KMS-11 (cell line): ENCODE data around the gene CPEB4.
A peak's percentile ranks its signal among the peaks of the same experiment; 100 is the strongest.

Experiments
- H2AFZ ChIP-seq: fragments of 200-600 bp; sonication (generic); 2 replicates; pipeline ENCODE4 v1.6.1; 2016; ENCODE audit warnings: antibody characterized with exemption, mixed run types, low read depth
- H3K27ac ChIP-seq: fragments of 200-600 bp; sonication (generic); 2 replicates; pipeline ENCODE4 v1.6.1; 2016; ENCODE audit warnings: mild to moderate bottlenecking, mixed run types
- H3K27me3 ChIP-seq: fragments of 200-600 bp; sonication (generic); 2 replicates; pipeline ENCODE4 v1.6.1; 2017; ENCODE audit warnings: mild to moderate bottlenecking, low read depth, mixed run types, moderate library complexity; ENCODE audit not compliant: insufficient read depth
- H3K36me3 ChIP-seq: fragments of 200-600 bp; sonication (generic); 2 replicates; pipeline ENCODE4 v1.6.1; 2017; ENCODE audit warnings: mild to moderate bottlenecking, mixed run types; ENCODE audit not compliant: insufficient read depth
- H3K4me1 ChIP-seq: fragments of 200-600 bp; sonication (generic); 2 replicates; pipeline ENCODE4 v1.6.1; 2016; ENCODE audit warnings: mild to moderate bottlenecking, low read depth, mixed run types; ENCODE audit not compliant: poor library complexity, severe bottlenecking
- H3K4me2 ChIP-seq: fragments of 200-600 bp; sonication (generic); 2 replicates; pipeline ENCODE4 v1.7.0; 2016; ENCODE audit warnings: mild to moderate bottlenecking, mixed run types
- H3K4me3 ChIP-seq: fragments of 200-600 bp; sonication (generic); IDR thresholded peaks from 2 replicates; pipeline ENCODE4 v1.6.1; 2017; ENCODE audit warnings: low read depth, low read length, mixed read lengths; ENCODE audit not compliant: insufficient read depth
- H3K79me2 ChIP-seq: fragments of 200-600 bp; sonication (generic); 2 replicates; pipeline ENCODE4 v1.6.1; 2016; ENCODE audit warnings: low read depth, mixed run types; ENCODE audit not compliant: insufficient read depth
- H3K9ac ChIP-seq: fragments of 200-600 bp; sonication (generic); 2 replicates; pipeline ENCODE4 v1.6.1; 2016; ENCODE audit warnings: mild to moderate bottlenecking, mixed run types
- H4K20me1 ChIP-seq: fragments of 200-600 bp; sonication (generic); 2 replicates; pipeline ENCODE4 v1.6.1; 2016; ENCODE audit warnings: mild to moderate bottlenecking, mixed run types; ENCODE audit not compliant: insufficient read depth
- CTCF ChIP-seq: fragments of 200-600 bp; sonication (generic); conservative IDR thresholded peaks from 2 replicates; pipeline ENCODE4 v1.6.1; 2017; ENCODE audit warnings: low read depth, mild to moderate bottlenecking, antibody characterized with exemption, low read length, moderate library complexity, mixed read lengths

The CPEB4 gene

DNA sequence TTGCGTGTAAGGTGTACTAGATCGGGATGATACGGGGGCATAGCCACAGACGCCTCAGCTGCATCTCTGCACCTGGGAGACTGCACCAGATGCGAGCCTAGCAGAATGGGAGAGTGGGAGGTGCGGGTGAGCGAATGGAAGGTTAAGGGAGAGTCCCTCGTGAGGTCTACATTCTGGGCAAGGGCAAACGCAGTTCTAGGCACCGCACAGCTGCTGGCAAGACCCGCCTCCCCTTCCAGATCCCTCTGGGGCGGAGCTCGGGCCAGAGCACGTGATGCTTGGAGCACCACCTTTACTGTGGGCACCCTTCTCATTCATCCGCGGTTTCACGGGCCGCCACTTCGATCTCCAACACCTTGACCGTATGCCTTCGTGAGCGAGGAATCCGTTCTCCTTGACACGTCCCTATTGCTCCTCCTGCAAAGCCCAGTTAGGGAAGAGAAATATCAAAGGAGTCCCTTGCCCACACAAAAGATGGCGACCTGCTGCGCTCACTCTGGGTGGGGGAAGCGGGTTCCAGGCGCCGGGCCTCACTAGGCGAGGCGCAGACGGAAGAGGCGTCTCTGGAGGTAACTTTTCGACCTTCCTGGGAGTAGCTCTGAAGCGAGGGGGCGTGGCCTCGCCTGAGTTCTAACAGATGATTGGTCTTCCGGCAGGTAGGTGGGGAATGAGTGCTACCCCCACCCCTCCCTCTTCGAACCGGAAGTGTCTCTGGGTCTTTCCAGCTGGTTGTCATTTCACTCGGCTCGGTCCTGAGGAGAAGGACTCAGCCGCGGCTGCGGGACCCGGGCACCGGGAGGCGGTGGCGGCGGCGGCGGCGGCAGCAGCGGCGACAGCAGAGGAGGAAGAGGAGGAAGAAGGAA, at the start of gene CPEB4:
Gene CPEB4, plus strand, starts transcription at position 740 of the 863 bp plus-strand sequence. CDS start 1,385 bp downstream, outside the sequence.
- H3K36me3 ChIP-seq: no peaks in the 10 kb centered on the region
- H3K4me1 ChIP-seq: peaks cover 45% of the 10 kb centered on the region
- H3K4me2 ChIP-seq: peak within 1 kb of the TSS; percentile 73
- TF ChIP-seq CTCF: no peak
- no peaks in the 10 kb centered on the region for H4K20me1 ChIP-seq
- peaks cover 44% of the 10 kb centered on the region for H3K79me2 ChIP-seq
- peak within 1 kb of the TSS; percentile 85 for H2AFZ ChIP-seq
- H3K9ac ChIP-seq: peak within 1 kb of the TSS; percentile 90
- H3K4me3 ChIP-seq: no peak within 1 kb of the TSS
- peak within 1 kb of the TSS; percentile 78 for H3K27ac ChIP-seq
- no peaks in the 10 kb centered on the region for H3K27me3 ChIP-seq

DNA sequence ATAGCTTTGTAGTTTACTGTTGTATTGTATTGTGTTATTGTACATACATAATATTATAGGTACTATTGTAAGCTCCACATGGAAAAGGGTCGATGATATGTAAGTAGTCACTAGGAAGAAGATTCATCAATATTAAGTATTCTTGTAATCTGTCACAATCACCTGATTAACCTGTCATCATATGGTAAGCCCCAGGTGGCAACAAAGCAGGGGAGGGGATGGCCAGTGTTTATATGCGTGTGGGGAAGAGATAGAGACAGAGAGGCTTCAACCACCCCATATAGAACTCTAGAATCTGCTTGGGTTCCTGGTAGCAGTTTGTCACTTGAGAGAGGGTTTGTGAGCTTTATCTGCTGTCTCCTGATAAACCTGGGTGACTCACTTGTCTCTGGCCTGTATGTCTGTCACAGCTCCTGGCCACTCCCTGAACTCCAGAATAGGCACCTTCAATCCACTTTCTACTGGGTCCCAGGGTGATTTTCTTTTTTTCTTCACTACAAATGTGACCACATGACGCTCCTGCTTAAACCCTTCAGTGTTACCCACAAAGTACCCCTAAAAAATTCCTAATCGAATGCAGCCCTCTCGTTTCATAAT, 48.9 kb upstream of the CPEB4 start:
- Histone ChIP-seq H3K4me1 (peaks cover 72% of the 10 kb centered on the region), H3K27ac (peak overlapping the region; percentile 48), H2AFZ (no peak overlapping the region; the same call in 1 of the 2 replicates), H3K4me3 (no peak overlapping the region), H3K36me3 (no peaks in the 10 kb centered on the region), H3K4me2 (peak overlapping the region; percentile 45; the same call in 1 of the 2 replicates), H4K20me1 (no peaks in the 10 kb centered on the region), H3K27me3 (no peaks in the 10 kb centered on the region), H3K9ac (no peak overlapping the region), H3K79me2 (no peaks in the 10 kb centered on the region)
- no peak for TF ChIP-seq CTCF

GRCh38 chr5:173840111-173840983, 47.8 kb upstream of the CPEB4 start:
- no peak for TF ChIP-seq CTCF
- no peak overlapping the region; the same call in none of the 2 replicates for H2AFZ ChIP-seq
- peaks cover 64% of the 10 kb centered on the region for H3K4me1 ChIP-seq
- H3K79me2 ChIP-seq: no peaks in the 10 kb centered on the region
- peak overlapping the region; percentile 45 for H3K4me2 ChIP-seq
- H4K20me1 ChIP-seq: no peaks in the 10 kb centered on the region
- no peaks in the 10 kb centered on the region for H3K36me3 ChIP-seq
- H3K9ac ChIP-seq: no peak overlapping the region
- peak overlapping the region; percentile 48 for H3K27ac ChIP-seq
- no peaks in the 10 kb centered on the region for H3K27me3 ChIP-seq
- H3K4me3 ChIP-seq: no peak overlapping the region

DNA sequence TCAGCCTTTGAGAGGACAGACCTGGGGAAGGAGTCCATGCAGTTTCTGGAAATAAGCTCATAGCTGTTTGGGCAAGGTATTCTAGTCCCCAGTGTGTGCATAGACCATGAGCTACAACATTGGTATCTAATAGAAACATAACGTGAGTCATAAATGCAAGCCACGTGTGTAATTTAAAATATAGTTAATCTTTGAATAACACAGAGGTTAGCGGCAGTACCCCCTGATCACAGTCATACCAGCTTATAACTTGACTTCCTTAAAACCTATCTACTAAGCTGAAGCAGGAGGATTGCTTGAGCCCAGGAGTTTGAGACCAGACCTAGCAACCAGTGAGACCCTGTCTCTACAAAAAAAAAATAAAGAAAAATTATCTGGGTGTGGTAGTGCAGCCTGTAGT, 46.4 kb upstream of the CPEB4 start:
- Histone ChIP-seq H2AFZ (no peak overlapping the region), H3K4me2 (no peak overlapping the region), H3K79me2 (no peaks in the 10 kb centered on the region), H3K9ac (no peak overlapping the region), H3K4me3 (no peak overlapping the region), H3K4me1 (peaks cover 50% of the 10 kb centered on the region), H4K20me1 (no peaks in the 10 kb centered on the region), H3K27me3 (no peaks in the 10 kb centered on the region), H3K27ac (no peak overlapping the region), H3K36me3 (no peaks in the 10 kb centered on the region)
- no peak for TF ChIP-seq CTCF
